Measurements from ENCODE around the gene SCRN2.

The SCRN2 gene

GRCh38 chr17:47806913-47807255, 34.2 kb downstream of the SCRN2 start:
- DNase-seq (ENCODE audit: low read depth) = no peak
- peaks cover 22% of the 10 kb centered on the region for H3K4me1 ChIP-seq (ENCODE audit: control insufficient read depth, insufficient read depth, low read length)
- H3K9me3 ChIP-seq (ENCODE audit: control insufficient read depth, low read length) = no peaks in the 10 kb centered on the region
- H3K4me3 ChIP-seq (ENCODE audit: low read length) = no peak overlapping the region
- no peak overlapping the region for H3K9ac ChIP-seq (ENCODE audit: low read length)
- H3K27me3 ChIP-seq (replicated peaks; ENCODE audit: control insufficient read depth, insufficient read depth, low read length) = peaks cover 36% of the 10 kb centered on the region
- peaks cover 2% of the 10 kb centered on the region for H3K36me3 ChIP-seq (ENCODE audit: control insufficient read depth, insufficient read depth, low read length, severe bottlenecking)

GRCh38 chr17:47806026-47806912, 34.8 kb downstream of the SCRN2 start:
- H3K9ac ChIP-seq (ENCODE audit: low read length) = no peak overlapping the region
- H3K36me3 ChIP-seq (ENCODE audit: control insufficient read depth, insufficient read depth, low read length, severe bottlenecking) = peaks cover 2% of the 10 kb centered on the region
- DNase-seq (ENCODE audit: low read depth) = no peak
- no peak overlapping the region for H3K4me3 ChIP-seq (ENCODE audit: low read length)
- H3K27me3 ChIP-seq (replicated peaks; ENCODE audit: control insufficient read depth, insufficient read depth, low read length) = peaks cover 42% of the 10 kb centered on the region
- peaks cover 19% of the 10 kb centered on the region for H3K4me1 ChIP-seq (ENCODE audit: control insufficient read depth, insufficient read depth, low read length)
- H3K9me3 ChIP-seq (ENCODE audit: control insufficient read depth, low read length) = no peaks in the 10 kb centered on the region

- H3K4me1 ChIP-seq (ENCODE audit: control insufficient read depth, insufficient read depth, low read length) = peaks cover 4% of the 10 kb centered on the region
- no peak for DNase-seq (ENCODE audit: low read depth)
- no peak overlapping the region for H3K9ac ChIP-seq (ENCODE audit: low read length)
- H3K27me3 ChIP-seq (replicated peaks; ENCODE audit: control insufficient read depth, insufficient read depth, low read length) = peaks cover 47% of the 10 kb centered on the region
- H3K36me3 ChIP-seq (ENCODE audit: control insufficient read depth, insufficient read depth, low read length, severe bottlenecking) = peaks cover 2% of the 10 kb centered on the region
- H3K4me3 ChIP-seq (ENCODE audit: low read length) = no peak overlapping the region
- H3K9me3 ChIP-seq (ENCODE audit: control insufficient read depth, low read length) = no peaks in the 10 kb centered on the region
Observed at GRCh38 chr17:47804461-47804860, 36.6 kb downstream of the SCRN2 start.

GRCh38 chr17:47803751-47804150, 37.3 kb downstream of the SCRN2 start:
- Histone ChIP-seq H3K27me3 (replicated peaks; ENCODE audit: control insufficient read depth, insufficient read depth, low read length) (peaks cover 47% of the 10 kb centered on the region), H3K9ac (ENCODE audit: low read length) (no peak overlapping the region), H3K4me1 (ENCODE audit: control insufficient read depth, insufficient read depth, low read length) (no peaks in the 10 kb centered on the region), H3K9me3 (ENCODE audit: control insufficient read depth, low read length) (no peaks in the 10 kb centered on the region), H3K4me3 (ENCODE audit: low read length) (no peak overlapping the region), H3K36me3 (ENCODE audit: control insufficient read depth, insufficient read depth, low read length, severe bottlenecking) (peaks cover 2% of the 10 kb centered on the region)
- DNase-seq (ENCODE audit: low read depth) = no peak

- no peaks in the 10 kb centered on the region for H3K9me3 ChIP-seq (ENCODE audit: control insufficient read depth, low read length)
- DNase-seq (ENCODE audit: low read depth) = no peak
- H3K27me3 ChIP-seq (replicated peaks; ENCODE audit: control insufficient read depth, insufficient read depth, low read length) = peaks cover 47% of the 10 kb centered on the region
- no peaks in the 10 kb centered on the region for H3K4me1 ChIP-seq (ENCODE audit: control insufficient read depth, insufficient read depth, low read length)
- peaks cover 2% of the 10 kb centered on the region for H3K36me3 ChIP-seq (ENCODE audit: control insufficient read depth, insufficient read depth, low read length, severe bottlenecking)
- no peak overlapping the region for H3K9ac ChIP-seq (ENCODE audit: low read length)
- H3K4me3 ChIP-seq (ENCODE audit: low read length) = no peak overlapping the region
Observed at GRCh38 chr17:47803201-47803600, 37.9 kb downstream of the SCRN2 start.

GRCh38 chr17:47802341-47803022, 38.6 kb downstream of the SCRN2 start:
- Histone ChIP-seq H3K9me3 (ENCODE audit: control insufficient read depth, low read length) (no peaks in the 10 kb centered on the region), H3K4me1 (ENCODE audit: control insufficient read depth, insufficient read depth, low read length) (no peaks in the 10 kb centered on the region), H3K27me3 (replicated peaks; ENCODE audit: control insufficient read depth, insufficient read depth, low read length) (peaks cover 50% of the 10 kb centered on the region), H3K4me3 (ENCODE audit: low read length) (no peak overlapping the region), H3K9ac (ENCODE audit: low read length) (no peak overlapping the region), H3K36me3 (ENCODE audit: control insufficient read depth, insufficient read depth, low read length, severe bottlenecking) (peaks cover 2% of the 10 kb centered on the region)
- peak; percentile 75 for DNase-seq (ENCODE audit: low read depth)

GRCh38 chr17:47801906-47802305, 39.2 kb downstream of the SCRN2 start:
- Histone ChIP-seq H3K27me3 (replicated peaks; ENCODE audit: control insufficient read depth, insufficient read depth, low read length) (peaks cover 48% of the 10 kb centered on the region), H3K4me3 (ENCODE audit: low read length) (no peak overlapping the region), H3K9me3 (ENCODE audit: control insufficient read depth, low read length) (no peaks in the 10 kb centered on the region), H3K9ac (ENCODE audit: low read length) (no peak overlapping the region), H3K4me1 (ENCODE audit: control insufficient read depth, insufficient read depth, low read length) (no peaks in the 10 kb centered on the region), H3K36me3 (ENCODE audit: control insufficient read depth, insufficient read depth, low read length, severe bottlenecking) (no peaks in the 10 kb centered on the region)
- DNase-seq (ENCODE audit: low read depth) = no peak

- no peak for DNase-seq (ENCODE audit: low read depth)
- no peaks in the 10 kb centered on the region for H3K36me3 ChIP-seq (ENCODE audit: control insufficient read depth, insufficient read depth, low read length, severe bottlenecking)
- no peak overlapping the region for H3K9ac ChIP-seq (ENCODE audit: low read length)
- H3K27me3 ChIP-seq (replicated peaks; ENCODE audit: control insufficient read depth, insufficient read depth, low read length) = peaks cover 42% of the 10 kb centered on the region
- no peaks in the 10 kb centered on the region for H3K9me3 ChIP-seq (ENCODE audit: control insufficient read depth, low read length)
- no peaks in the 10 kb centered on the region for H3K4me1 ChIP-seq (ENCODE audit: control insufficient read depth, insufficient read depth, low read length)
- no peak overlapping the region for H3K4me3 ChIP-seq (ENCODE audit: low read length)
Observed at GRCh38 chr17:47801176-47801765, 39.8 kb downstream of the SCRN2 start.

GRCh38 chr17:47800686-47801085, 40.4 kb downstream of the SCRN2 start:
- no peaks in the 10 kb centered on the region for H3K36me3 ChIP-seq (ENCODE audit: control insufficient read depth, insufficient read depth, low read length, severe bottlenecking)
- DNase-seq (ENCODE audit: low read depth) = no peak
- no peak overlapping the region for H3K4me3 ChIP-seq (ENCODE audit: low read length)
- peaks cover 42% of the 10 kb centered on the region for H3K27me3 ChIP-seq (replicated peaks; ENCODE audit: control insufficient read depth, insufficient read depth, low read length)
- H3K9me3 ChIP-seq (ENCODE audit: control insufficient read depth, low read length) = no peaks in the 10 kb centered on the region
- H3K9ac ChIP-seq (ENCODE audit: low read length) = no peak overlapping the region
- no peaks in the 10 kb centered on the region for H3K4me1 ChIP-seq (ENCODE audit: control insufficient read depth, insufficient read depth, low read length)

- no peaks in the 10 kb centered on the region for H3K36me3 ChIP-seq (ENCODE audit: control insufficient read depth, insufficient read depth, low read length, severe bottlenecking)
- H3K4me1 ChIP-seq (ENCODE audit: control insufficient read depth, insufficient read depth, low read length) = no peaks in the 10 kb centered on the region
- no peak overlapping the region for H3K4me3 ChIP-seq (ENCODE audit: low read length)
- no peak for DNase-seq (ENCODE audit: low read depth)
- no peaks in the 10 kb centered on the region for H3K9me3 ChIP-seq (ENCODE audit: control insufficient read depth, low read length)
- no peak overlapping the region for H3K9ac ChIP-seq (ENCODE audit: low read length)
- peaks cover 50% of the 10 kb centered on the region for H3K27me3 ChIP-seq (replicated peaks; ENCODE audit: control insufficient read depth, insufficient read depth, low read length)
Observed at GRCh38 chr17:47797797-47798196, 43.3 kb downstream of the SCRN2 start.

- Histone ChIP-seq H3K4me3 (ENCODE audit: low read length) (no peak overlapping the region), H3K4me1 (ENCODE audit: control insufficient read depth, insufficient read depth, low read length) (peaks cover 2% of the 10 kb centered on the region), H3K9ac (ENCODE audit: low read length) (no peak overlapping the region), H3K36me3 (ENCODE audit: control insufficient read depth, insufficient read depth, low read length, severe bottlenecking) (no peaks in the 10 kb centered on the region), H3K9me3 (ENCODE audit: control insufficient read depth, low read length) (no peaks in the 10 kb centered on the region), H3K27me3 (replicated peaks; ENCODE audit: control insufficient read depth, insufficient read depth, low read length) (peaks cover 68% of the 10 kb centered on the region)
- no peak for DNase-seq (ENCODE audit: low read depth)
Observed at GRCh38 chr17:47792979-47793378, 48.1 kb downstream of the SCRN2 start.
